ENCODE measurements around the gene WDR5B.

Gene WDR5B

GRCh38 chr3:122390665-122391064 lies 25.2 kb downstream of the WDR5B start:
- H3K4me3 ChIP-seq (ENCODE audit: low read depth, low read length), result no peak overlapping the region
- no peak overlapping the region for H3K27ac ChIP-seq
- H3K79me2 ChIP-seq, result peaks cover 12% of the 10 kb centered on the region
- no peak for TF ChIP-seq CTCF (IDR thresholded peaks at IDR 0.05)
- H2AFZ ChIP-seq, result no peak overlapping the region
- no peaks in the 10 kb centered on the region for H3K36me3 ChIP-seq (ENCODE audit: control insufficient read depth, insufficient read depth, low read length)
- H3K4me2 ChIP-seq (ENCODE audit: low read length), result no peak overlapping the region
- H3K4me1 ChIP-seq, result peaks cover 3% of the 10 kb centered on the region
- H3K9me3 ChIP-seq (ENCODE audit: control insufficient read depth, low read length), result no peaks in the 10 kb centered on the region
- no peaks in the 10 kb centered on the region for H3K27me3 ChIP-seq (ENCODE audit: control insufficient read depth, insufficient read depth, low read length)
- H3K9ac ChIP-seq, result no peak overlapping the region

- H3K4me3 ChIP-seq (ENCODE audit: low read depth, low read length), result no peak overlapping the region
- no peak overlapping the region for H2AFZ ChIP-seq
- H3K27me3 ChIP-seq (ENCODE audit: control insufficient read depth, insufficient read depth, low read length), result no peaks in the 10 kb centered on the region
- H3K36me3 ChIP-seq (ENCODE audit: control insufficient read depth, insufficient read depth, low read length), result no peaks in the 10 kb centered on the region
- TF ChIP-seq CTCF (IDR thresholded peaks at IDR 0.05), result no peak
- no peaks in the 10 kb centered on the region for H3K9me3 ChIP-seq (ENCODE audit: control insufficient read depth, low read length)
- peaks cover 12% of the 10 kb centered on the region for H3K79me2 ChIP-seq
- no peak overlapping the region for H3K9ac ChIP-seq
- no peak overlapping the region for H3K4me2 ChIP-seq (ENCODE audit: low read length)
- no peak overlapping the region for H3K27ac ChIP-seq
- H3K4me1 ChIP-seq, result peaks cover 3% of the 10 kb centered on the region
Measured at GRCh38 chr3:122389892-122390291, 26.0 kb downstream of the WDR5B start.

- H3K4me1 ChIP-seq, result peaks cover 3% of the 10 kb centered on the region
- no peaks in the 10 kb centered on the region for H3K27me3 ChIP-seq (ENCODE audit: control insufficient read depth, insufficient read depth, low read length)
- no peak overlapping the region for H3K4me2 ChIP-seq (ENCODE audit: low read length)
- no peak for TF ChIP-seq CTCF (IDR thresholded peaks at IDR 0.05)
- H3K79me2 ChIP-seq, result peaks cover 13% of the 10 kb centered on the region
- no peak overlapping the region for H2AFZ ChIP-seq
- H3K4me3 ChIP-seq (ENCODE audit: low read depth, low read length), result no peak overlapping the region
- no peak overlapping the region for H3K27ac ChIP-seq
- H3K9ac ChIP-seq, result no peak overlapping the region
- no peaks in the 10 kb centered on the region for H3K36me3 ChIP-seq (ENCODE audit: control insufficient read depth, insufficient read depth, low read length)
- no peaks in the 10 kb centered on the region for H3K9me3 ChIP-seq (ENCODE audit: control insufficient read depth, low read length)
Measured at GRCh38 chr3:122389197-122389596, 26.7 kb downstream of the WDR5B start.

GRCh38 chr3:122387709-122388108 lies 28.2 kb downstream of the WDR5B start:
- H3K9ac ChIP-seq, result no peak overlapping the region
- H3K4me1 ChIP-seq, result no peaks in the 10 kb centered on the region
- H3K4me2 ChIP-seq (ENCODE audit: low read length), result no peak overlapping the region
- peaks cover 16% of the 10 kb centered on the region for H3K79me2 ChIP-seq
- no peak overlapping the region for H3K4me3 ChIP-seq (ENCODE audit: low read depth, low read length)
- no peaks in the 10 kb centered on the region for H3K27me3 ChIP-seq (ENCODE audit: control insufficient read depth, insufficient read depth, low read length)
- H3K36me3 ChIP-seq (ENCODE audit: control insufficient read depth, insufficient read depth, low read length), result no peaks in the 10 kb centered on the region
- no peaks in the 10 kb centered on the region for H3K9me3 ChIP-seq (ENCODE audit: control insufficient read depth, low read length)
- TF ChIP-seq CTCF (IDR thresholded peaks at IDR 0.05), result no peak
- no peak overlapping the region for H3K27ac ChIP-seq
- H2AFZ ChIP-seq, result no peak overlapping the region

Data from parathyroid adenoma (tissue), 2 donors.